ENCODE measurements around the gene LAMB1.

LAMB1 gene

DNA sequence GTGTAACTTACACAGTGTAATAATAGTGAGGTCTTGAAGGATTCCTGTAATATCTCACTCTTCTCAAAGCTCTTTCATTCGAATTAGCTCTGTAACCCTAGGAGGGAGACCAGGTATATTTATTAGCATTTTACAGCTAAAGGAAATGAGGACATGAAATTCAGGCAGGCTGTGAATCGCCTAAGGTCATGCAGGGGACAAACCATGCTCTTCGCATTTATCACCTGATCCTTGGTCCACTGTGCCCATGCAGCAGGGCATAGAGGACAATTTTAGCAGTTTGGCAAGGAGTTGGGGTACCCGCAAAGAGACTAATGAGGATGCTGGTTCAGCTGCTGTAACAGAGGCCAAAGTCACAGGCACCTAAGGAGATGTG is 14.8 kb upstream of the LAMB1 start:
- no peak for DNase-seq (ENCODE audit: low spot score)

DNA sequence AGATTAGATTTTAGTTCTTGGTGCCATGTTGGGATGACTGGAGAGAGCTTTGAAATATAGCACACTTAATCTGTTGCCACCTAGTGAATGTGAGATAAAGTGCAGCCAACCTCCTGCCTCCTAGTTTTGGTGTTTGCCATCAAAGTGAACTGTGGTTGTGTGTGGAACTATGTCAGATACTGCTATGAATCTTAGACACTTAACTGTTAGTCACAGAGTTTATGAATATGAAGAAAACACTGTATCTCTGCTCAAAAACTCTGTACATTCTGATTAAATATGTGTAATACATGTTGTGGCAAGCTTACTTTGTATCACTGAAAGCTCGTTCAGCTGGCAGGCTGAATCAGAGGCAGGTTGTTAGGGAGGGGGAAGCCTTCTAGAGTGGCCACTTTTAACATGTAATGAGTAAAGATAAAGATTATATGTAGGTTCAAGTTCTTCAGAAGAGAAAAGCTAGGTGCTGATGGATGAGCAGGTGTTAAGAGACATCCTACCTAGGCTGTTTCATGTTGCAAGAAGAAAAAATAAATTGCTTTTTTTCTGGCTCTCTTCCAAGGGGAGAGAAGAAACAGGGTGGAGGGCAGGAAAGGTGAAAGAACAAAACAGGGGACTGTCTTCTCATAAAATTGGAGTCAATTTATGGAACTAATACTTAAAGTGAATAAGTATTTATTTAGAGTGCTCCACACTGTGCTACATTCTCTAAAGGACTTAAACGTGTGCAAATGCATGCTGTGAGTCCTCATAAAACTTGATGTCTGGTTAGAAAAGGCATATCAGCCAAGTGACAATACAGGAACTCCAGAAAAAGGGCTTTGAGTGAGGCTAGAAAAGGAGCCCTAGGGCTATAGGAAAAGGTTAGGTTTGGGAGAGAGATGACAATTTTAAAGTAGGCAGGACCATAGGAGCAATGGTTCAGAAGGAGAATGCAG is 14.1 kb upstream of the LAMB1 start:
- DNase-seq (ENCODE audit: low spot score) = no peak

DNA sequence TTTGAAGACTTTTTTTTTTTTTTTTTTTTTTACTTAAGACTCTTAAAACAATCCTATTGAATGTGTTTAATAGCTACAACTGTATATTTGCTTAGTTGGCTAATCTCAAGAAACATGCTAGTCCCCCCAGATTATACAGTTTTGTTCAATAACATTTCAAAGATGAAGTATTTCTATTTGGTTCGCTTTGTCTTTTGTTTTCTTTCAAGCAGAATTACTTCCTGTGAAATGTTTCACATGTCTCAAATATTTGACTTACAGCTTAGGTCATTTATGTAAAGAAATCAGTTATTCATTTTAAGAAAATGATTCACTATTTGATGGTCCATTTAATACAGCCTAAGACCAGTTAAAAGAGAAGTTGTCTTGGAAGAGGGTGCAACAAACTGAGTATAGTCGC is 12.8 kb upstream of the LAMB1 start:
- no peak for DNase-seq (ENCODE audit: low spot score)

DNA sequence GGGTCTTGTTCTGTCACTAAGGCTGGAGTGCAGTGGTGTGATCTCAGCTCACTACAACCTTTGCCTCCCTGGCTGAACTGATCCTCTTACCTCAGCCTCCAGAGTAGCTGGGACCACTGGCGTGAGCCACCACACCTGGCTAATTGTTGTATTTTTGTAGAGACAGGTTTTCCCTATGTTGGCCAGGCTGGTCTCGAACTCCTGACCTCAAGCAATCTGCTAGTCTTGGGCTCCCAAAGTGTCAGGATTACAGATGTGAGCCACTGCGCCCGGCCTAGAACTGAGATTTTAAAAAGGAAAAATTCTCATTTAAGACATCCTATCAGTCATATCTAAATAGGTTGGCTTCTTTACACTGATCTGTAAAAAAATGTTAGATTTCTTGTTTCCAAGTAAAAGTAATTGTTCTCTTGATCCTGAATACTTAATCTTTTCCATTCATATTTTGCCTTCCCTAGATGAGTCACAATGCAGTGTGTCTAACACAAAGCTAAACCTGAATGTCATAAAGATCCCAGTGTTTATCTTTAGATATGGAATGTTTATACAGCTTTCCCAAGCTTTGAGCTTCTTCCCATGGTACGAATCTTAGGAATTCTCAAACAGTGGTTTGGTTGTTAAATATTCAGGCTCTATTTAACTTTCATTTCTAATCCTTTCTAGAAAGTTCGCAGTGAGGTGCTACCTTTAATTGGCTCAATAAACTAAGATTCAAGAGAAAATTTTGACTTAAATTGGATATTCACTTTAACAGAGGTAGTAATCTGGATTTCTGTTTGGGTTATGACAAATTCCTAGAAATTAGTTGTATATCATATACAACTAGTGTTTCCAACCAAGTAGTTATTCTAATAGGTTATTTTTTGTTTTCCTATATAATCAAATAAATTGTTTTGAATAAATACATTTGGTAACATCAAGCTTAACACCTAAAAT is 12.1 kb upstream of the LAMB1 start:
- DNase-seq (ENCODE audit: low spot score) = no peak

DNA sequence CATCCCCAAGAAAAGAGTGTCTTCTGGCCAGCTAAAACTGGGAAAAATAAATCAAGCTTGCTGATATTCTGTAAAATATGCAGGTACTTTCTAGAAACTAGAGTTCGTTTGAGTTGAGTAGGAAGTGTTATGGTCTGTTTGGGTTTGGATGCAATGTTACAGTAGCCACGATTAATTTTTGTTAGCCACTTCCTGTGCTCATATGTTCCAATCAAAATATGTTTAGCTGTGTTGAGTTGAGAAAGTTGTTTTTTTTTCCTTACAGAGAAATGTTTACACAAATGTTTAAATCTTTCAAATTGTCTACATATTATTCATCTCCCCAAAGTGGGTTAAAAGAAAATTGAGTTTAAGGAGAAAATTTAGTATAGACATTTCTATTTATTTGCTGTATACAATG is 11.3 kb upstream of the LAMB1 start:
- no peak for DNase-seq (ENCODE audit: low spot score)

DNA sequence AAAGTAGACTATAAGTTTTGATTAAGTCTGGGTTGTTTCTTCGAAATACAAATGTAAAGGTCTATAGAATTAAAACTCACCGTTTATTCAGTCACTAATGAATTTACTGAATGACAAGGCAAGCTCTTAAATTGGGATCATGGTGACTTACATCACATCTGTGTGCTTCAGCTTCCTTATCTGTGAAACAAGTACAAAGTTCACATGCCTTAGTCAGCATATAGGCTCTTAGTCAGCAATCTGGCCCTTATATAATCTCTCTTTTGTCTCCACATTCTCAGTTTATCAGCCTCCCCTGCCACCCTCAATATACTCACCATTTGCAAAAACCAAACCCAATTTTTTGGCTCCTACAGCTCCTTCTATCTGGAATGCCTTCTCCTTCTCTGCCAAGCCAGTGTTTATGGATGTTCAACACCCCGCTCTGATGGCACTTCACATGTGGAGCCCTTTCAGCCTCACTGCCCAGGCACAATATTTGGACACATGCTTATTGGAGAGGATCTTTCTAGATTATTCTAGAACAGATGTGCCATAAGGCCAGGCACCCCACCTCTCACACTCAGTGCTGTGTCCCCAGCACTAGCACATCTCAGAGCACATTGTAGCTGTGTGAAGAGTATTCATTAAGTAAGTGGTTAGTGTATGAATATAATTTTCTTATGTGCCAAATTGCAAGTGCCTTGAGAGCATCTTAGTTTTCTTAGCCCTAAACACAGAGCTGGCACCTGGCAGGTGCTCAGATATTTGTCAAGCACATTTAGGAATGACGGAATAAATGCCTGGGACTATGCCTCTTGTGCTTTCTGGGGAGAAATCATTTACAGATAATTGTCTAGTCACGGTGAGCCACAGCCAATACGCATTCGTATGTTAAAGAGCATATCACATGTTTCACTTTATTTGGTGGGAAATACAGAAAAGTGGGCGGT is 9.8 kb upstream of the LAMB1 start:
- no peak for DNase-seq (ENCODE audit: low spot score)

DNA sequence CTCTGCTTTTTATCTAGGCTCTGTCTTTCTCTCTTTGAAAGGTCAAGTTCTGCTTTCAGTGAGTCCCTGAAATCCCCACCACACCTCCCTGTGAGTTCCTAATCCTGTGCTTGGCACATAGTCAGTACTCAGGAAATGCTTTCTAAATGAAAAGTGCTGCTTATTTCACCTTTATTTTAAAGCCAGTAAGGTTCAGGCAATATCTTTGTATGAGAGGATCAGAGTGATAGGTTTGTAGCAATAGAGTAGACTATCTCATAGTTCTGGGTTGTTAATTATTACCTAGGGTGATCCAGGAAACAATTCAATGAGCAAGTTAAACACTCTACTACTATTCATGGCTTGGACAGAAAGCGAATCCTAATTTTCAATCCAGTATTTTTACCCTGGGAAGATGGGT is 7.4 kb upstream of the LAMB1 start:
- DNase-seq (ENCODE audit: low spot score) = no peak

DNA sequence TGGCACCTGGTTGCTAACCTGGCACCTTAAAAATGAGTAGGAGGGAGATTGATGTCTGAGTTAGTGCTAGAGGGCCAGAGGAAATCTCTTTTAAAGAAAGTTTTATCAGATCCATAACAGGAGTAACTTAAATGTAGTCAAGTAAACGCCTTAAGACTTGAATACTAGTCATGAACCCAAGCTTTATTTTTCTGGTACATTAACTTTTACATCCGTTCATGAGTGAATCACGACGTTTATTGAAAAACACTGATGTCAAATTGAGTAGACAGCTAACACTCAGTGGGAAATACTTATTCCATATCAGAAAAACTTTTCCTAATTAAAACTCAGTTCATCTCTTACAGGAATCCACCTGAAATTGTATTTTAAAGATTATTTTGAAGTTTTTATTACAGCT is 6.9 kb upstream of the LAMB1 start:
- no peak for DNase-seq (ENCODE audit: low spot score)

DNA sequence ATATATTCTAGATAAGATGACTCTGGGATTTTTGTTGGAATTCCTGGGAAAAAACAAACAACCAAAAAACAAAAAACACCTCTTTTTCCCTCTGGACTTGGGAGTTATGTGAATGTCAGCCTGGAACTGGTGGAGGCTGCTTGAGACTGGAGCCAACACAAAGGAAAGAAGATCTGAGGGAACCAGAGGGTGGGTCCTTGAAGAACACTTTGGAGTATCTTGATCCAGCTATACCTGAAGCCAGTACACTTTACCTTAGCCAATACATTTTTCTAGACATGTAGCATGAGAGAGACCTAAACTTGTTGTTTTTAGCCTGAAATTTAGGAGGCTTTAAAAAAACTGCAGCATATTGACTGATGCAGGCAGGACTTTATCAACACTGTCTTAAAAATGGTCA is 5.9 kb upstream of the LAMB1 start:
- no peak for DNase-seq (ENCODE audit: low spot score)

DNA sequence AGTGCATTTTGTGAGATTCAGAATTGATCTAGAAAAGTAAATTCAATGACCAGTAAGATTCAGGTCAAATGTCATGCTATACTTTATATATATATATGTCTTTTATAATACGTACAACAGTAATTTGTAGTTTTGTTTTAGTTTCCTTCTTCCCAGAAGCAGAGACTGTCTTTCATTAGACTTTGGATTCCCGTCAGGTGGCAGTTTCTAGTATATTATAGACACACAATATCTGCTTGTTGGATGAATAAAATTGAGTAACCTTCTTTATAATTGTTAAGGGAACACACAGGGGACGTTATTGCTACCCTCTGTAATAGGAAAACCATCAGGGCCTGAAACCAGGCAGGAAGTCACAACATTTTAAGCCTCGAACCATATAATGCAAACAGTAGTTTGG is 5.3 kb upstream of the LAMB1 start:
- DNase-seq (ENCODE audit: low spot score) = no peak

DNA sequence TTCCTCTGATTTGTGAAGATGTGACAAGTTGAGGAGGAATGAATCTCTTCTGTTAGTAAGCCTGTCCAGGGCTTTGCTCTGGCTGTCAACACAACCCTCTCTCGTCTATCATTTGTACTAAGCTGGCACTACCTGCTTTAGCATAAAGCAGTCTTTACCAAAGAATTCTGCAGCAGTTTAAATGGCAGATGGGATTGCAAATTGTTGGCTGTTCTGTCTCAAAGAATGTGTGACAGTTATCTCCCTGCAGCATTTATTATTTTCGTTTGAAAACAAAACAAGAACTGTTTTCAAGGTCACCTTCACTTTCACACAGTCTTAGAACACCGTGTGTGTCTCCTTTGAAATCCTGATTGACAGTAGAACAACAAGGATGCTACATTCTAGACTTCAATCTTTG is 4.8 kb upstream of the LAMB1 start:
- no peak for DNase-seq (ENCODE audit: low spot score)

DNA sequence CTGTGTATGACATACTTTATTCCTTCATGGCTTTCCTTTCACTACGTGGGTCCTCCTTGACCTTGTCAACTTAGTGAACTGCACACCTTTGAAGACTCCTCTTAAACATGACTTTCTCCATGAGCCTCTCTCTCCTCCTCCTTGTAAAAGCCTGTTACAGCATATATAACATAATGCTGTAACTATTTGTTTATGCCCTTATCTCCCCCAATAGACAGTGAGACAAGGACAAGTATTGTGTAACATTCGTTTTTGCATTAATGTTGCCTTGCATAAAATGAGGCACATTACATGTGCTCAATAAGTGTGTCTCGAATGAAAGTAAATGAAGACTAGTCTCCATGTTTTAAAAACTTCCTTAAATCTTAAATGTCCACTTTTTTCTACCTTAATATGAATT is 4.3 kb upstream of the LAMB1 start:
- DNase-seq (ENCODE audit: low spot score) = no peak

DNA sequence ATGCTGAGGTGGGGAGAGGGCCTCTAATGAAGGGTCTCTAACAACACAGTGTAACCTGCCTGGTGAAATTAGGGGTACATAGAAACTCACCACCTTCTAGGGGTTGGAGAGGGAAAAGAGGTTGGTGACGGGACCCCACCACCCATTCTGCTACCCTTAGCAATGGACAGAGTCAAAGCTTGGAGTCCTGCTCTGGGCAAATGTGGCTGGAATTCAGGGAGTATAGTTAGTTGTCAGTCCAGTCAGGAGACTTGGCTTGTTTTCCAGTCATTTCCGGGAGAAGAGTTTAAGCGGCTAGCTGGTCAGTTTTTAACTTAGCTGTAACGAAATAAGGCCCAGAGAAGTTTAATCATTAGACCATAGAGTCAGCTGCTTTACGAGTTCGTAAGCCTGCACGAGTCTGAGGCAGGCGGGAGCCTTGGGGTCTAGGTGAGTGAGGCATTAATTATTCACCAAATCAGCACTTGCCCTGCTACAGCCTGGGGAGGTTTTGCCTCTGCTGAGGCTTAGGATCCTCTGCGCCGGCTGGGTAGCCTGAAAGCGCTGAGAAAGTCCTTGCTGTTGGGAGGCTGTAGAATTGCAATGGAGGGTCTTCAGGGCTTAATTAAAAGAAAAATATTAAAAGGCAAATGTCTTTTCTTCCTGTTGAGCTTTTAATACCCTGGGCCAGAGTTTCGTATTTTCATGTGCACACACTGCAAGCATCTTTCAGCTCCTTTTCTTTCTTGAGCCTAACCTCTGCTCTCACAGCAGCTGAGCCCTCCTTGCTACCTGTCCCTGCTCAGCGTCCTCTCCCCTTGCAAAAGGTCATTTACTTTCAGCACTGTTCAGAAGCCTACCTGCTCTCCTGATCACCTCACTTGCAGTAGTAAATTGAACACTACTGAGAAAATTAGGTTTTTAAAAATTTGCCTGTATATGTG is 1.5 kb upstream of the LAMB1 start:
- DNase-seq (ENCODE audit: low spot score) = no peak

DNA sequence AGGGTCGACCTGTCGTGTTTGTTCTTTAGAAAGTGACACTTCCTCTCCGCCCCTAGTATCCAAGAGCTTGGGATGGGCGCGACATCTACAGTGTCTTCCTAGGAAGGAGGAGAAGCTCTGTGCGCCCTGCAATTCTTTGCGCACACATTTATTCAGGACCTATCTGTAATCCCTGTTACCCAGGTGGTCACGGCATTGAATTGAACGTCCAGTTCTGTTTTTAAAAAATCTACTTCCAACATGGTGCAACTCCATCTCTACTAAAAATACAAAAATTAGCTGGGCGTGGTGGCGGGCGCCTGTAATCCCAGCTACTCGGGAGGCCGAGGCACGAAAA is 606 bp upstream of the LAMB1 start:
- no peak for DNase-seq (ENCODE audit: low spot score)

DNA sequence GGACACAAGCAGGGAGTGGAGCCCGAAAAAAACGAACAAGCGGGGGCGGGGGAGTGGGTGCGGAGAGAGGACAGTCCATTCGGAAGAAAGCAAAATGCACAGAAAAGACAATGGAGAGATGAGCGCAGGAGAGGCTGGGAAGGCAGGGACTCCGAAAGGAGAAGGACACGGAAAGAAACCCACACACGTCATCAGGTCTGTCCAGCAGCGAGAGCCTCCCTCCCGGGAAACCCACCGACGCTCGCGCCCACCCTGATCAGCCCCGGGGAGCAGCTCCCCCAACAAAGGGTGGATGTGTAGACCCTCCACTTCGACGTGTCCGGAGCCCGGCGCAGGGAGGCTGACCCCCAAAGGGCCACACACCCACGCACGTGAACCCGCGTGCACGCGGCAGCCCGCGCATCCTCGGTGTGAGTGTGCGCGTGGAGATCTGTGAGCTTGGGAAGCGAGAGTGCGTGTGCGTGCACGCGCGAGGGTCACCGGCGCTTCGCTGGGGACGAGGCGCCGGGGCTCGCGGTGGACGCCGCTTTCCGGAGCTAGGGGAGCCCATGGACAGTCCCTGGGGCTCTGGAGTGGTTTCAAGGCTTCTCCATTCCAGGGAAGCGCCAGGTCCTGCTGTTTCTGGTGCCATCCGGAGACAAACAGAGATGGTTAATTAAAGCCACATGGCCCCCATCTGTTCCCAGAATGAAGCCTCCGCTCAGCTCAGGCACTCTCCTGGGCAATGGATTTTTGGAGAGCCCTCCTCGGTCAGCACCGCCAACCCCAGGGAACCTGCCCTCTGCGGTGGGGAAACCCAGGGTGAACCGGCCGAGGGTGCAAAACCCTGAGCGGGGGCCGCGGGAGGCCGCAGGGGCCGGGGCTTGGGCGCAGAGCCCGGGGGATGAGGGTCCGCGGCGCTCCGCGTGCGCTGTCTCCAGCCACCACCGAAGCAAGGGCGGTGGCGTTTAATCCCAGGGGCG is 916 bp downstream of the LAMB1 start:
- no peak for DNase-seq (ENCODE audit: low spot score)

DNA sequence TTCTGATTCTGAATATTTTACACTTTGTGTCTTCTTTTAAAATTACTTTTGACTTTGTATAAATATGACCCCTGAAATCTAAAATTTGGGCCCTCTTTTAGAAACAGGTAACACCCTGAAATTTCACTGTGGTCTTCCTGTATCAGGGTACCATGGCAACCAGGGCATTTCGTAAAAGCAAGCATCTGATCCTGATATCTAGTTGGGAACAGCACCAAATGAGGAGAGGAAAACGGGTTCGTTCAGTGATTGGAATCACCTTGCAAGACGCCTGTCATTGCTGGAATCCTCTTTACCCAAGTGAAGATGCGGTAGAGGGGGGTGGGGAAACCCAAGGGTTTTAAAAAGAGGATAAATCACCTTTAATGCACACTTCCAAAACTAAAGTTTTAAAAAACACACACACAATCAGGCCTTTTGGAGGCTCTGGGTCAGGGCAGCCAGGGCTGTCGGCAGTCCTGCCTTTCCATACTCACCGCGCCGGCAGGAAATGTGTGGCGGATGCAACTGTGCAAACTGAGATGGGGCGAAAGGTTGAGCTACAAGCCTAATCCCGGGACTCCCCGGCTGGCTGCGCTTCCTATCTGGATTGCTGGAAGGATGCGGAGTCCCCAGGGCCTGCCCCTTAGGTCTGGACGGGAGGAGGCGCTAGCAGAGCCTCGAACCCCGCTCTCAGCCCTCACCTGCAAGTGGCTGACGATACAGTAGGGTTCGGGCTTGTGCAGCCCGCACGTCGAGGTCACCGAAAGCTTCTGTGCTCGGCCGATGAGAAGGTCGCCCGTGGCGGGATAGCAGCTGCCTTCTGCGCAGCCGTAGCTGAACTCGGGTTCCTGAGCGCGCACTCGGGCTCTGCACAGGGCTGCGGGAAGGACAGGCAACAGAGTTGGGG is 1.8 kb downstream of the LAMB1 start:
- DNase-seq (ENCODE audit: low spot score) = no peak

DNA sequence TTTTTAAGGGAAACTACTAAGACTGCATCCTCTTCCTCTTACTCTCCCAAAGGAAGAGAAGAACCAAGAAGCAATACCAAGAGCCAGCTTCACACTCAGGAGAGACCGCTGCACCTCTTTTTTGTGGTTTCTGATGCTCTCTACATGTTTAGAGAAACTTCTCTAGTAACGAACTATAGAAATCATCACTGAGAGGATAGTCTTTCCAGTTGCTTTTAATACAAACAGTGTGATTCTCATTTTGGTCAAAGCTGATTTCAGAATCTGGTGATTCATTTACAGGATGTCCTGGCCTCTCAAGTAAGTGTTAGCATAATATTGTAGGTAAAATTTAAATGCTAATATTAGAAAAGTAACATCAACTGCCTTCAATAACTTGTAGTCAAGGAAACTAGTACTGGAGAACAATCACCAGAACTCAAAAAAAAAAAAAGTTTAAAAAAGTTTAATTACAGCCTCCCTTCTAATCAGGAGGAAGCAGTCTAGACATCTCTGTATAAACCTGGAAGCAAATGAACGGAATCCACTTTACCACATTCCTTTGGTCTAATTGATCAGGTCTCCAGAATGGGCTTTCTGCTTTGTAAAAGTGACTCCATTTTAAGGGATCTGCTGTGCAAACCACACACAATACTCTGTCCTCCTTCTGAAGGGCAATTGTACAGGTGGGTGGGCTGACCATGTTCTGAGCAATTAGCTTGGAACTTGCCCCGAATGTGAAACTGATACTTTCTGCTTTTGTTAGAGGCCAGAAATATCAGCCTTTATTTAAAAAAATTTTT is 3.0 kb downstream of the LAMB1 start:
- DNase-seq (ENCODE audit: low spot score) = no peak
